Fibroblast of villous mesenchyme (primary cell): ENCODE results near the gene GPX4. TPM values are rescaled to one million over a fixed set of nuclear protein-coding genes. Genes with fewer than 3 reads are reported as not detected.

ENCODE experiments used
- DNase-seq: peaks from one replicate; pipeline ENCODE4 v3.0.0-alpha.2; 2010; ENCODE audit warnings: low read depth
- H3K4me3 ChIP-seq: 2 replicates; pipeline ENCODE4 v1.5.1; 2011; ENCODE audit warnings: low read depth, mild to moderate bottlenecking, low read length
- total RNA-seq: library from RNA; depleted of rRNA; stranded (reverse); fragments of >200 nt; gene quantifications from 2 replicates; pipeline ENCODE4 v1.2.3, GENCODE V29; 2012
- TF ChIP-seq, protein P1 (sequence below): IDR thresholded peaks from 2 replicates; pipeline ENCODE4 v1.5.1; 2012; ENCODE audit warnings: low read depth, mild to moderate bottlenecking, low read length; ENCODE audit not compliant: insufficient read depth

Gene GPX4
- total RNA-seq, 1 donor, result 254 TPM

GRCh38 chr19:1093811-1094553 is 9.8 kb upstream of the GPX4 start:
- no peak for DNase-seq
- peak overlapping the region; percentile 91 for H3K4me3 ChIP-seq
- TF ChIP-seq, protein P1, sequence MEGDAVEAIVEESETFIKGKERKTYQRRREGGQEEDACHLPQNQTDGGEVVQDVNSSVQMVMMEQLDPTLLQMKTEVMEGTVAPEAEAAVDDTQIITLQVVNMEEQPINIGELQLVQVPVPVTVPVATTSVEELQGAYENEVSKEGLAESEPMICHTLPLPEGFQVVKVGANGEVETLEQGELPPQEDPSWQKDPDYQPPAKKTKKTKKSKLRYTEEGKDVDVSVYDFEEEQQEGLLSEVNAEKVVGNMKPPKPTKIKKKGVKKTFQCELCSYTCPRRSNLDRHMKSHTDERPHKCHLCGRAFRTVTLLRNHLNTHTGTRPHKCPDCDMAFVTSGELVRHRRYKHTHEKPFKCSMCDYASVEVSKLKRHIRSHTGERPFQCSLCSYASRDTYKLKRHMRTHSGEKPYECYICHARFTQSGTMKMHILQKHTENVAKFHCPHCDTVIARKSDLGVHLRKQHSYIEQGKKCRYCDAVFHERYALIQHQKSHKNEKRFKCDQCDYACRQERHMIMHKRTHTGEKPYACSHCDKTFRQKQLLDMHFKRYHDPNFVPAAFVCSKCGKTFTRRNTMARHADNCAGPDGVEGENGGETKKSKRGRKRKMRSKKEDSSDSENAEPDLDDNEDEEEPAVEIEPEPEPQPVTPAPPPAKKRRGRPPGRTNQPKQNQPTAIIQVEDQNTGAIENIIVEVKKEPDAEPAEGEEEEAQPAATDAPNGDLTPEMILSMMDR, result no peak

DNA sequence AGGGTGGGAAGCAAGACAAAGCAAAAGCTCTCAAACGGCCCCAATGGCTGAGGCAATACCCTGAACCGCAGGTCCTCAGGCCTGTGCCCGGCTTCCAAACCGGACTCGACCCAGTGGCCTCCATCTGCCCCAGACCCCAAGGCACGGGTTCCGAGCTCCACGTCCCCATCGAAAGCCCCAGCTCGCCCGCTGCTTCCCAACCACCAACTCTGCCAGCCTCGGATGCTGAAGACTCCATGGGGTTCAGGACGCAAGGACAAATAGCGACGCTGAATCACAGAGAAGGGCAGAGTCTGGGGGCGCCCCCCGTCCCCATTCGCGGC is 9.2 kb upstream of the GPX4 start:
- DNase-seq, result no peak
- TF ChIP-seq, protein P1, result no peak
- peak overlapping the region; percentile 91 for H3K4me3 ChIP-seq

DNA sequence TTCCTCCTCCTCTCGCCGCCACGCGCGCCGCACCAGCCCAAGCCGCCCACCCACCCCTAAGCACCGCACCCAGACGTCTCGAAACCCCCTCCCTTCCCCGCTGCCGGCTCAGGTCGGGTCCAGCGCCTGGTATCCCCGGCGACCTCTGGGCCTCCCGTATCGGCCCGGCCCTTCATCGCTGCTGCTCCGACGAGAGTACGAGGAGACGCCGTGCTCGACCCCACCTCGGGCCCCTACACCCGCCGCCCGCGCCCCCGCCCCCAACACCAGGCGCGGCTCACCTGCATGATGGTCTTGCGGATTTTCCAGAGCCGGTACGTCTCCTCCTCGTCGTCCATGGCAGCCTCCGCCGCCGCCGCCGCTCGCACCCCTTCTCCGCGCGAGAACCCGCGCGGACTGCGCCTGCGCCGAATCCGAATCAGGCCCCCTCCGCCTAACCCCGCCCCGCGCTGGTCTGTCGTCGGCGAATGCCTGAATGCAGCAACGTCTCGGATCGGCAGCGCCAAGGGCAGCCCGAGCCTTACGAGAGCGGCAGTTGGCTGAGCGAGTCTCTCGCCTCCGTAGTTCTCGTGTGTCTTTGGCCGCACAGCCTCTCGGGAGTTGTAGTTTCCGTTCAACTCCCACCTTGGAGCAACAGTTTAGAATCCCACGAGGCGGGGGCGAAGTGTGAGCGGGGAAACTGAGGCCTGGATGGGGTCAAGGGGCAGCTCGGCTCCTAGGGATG is 8.7 kb upstream of the GPX4 start, which contains the start of gene POLR2E:
Gene POLR2E, minus strand, starts transcription at position 398 of the 724 bp plus-strand sequence. Its CDS starts 60 bp downstream, at position 338.
- TF ChIP-seq, protein P1, result no peak
- peak; percentile 98 for DNase-seq
- H3K4me3 ChIP-seq, result peak within 1 kb of the TSS; percentile 91

GRCh38 chr19:1097810-1098176 is 6.0 kb upstream of the GPX4 start:
- peak; percentile 47 for DNase-seq
- TF ChIP-seq, protein P1, result no peak
- H3K4me3 ChIP-seq, result no peak overlapping the region

GRCh38 chr19:1098177-1099051 is 5.4 kb upstream of the GPX4 start:
- no peak overlapping the region for H3K4me3 ChIP-seq
- TF ChIP-seq, protein P1, result no peak
- DNase-seq, result no peak

DNA sequence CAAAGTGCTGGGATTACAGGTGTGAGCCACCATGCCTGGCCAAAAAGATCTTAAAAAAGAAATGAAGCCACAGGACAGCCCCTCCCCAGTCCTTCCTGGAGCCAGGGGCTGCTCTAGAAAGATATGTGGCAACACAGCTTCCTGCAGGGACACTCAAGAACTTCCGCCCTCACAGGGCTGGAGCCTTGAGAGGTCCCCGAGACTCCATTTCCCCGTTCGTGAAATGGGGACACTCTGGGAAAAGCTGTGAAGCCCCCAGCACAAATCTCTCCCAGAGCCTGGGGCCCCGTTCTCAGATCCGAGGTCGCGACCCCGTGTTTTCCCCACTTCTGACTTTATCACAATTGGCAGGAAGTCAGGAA is 2.5 kb upstream of the GPX4 start:
- DNase-seq, result peak; percentile 82
- TF ChIP-seq, protein P1, result no peak
- peak overlapping the region; percentile 17 for H3K4me3 ChIP-seq
